IMR-90 (cell line): ENCODE data around the gene C5orf15. TPM values are rescaled to one million over a fixed set of nuclear protein-coding genes. Genes with fewer than 3 reads are reported as not detected.

ENCODE experiments used
- ATAC-seq: fragments of 200-7000 bp; cut with Tn5 transposase; 2 replicates; pipeline ENCODE4 v1.9.1; 2020; ENCODE audit warnings: low read depth, mild to moderate bottlenecking, moderate library complexity
- BruUV-seq: library from RNA; stranded (reverse); fragments of 400-500 nt; replicated peaks from 2 replicates; lab custom pipeline; 2021; lab: Mats Ljungman, UMichigan
- CTCF ChIA-PET: fragments of 300-600 bp; formaldehyde crosslinking; extraction: SDS; loops from one replicate; lab custom pipeline; 2021; ENCODE audit warnings: antibody characterized with exemption; lab: Yijun Ruan, JAX
- POLR2A ChIA-PET: fragments of 300-600 bp; sonication (Branson Sonifier 250); formaldehyde crosslinking; loops from one replicate; lab custom pipeline; 2022; ENCODE audit warnings: antibody characterized with exemption; ENCODE audit not compliant: unreplicated experiment; lab: Charles Lee
- DNase-seq: peaks from one replicate; pipeline ENCODE4 v3.0.0; 2013
- H2AFZ ChIP-seq: replicated peaks from 2 replicates; pipeline ENCODE3; 2013; ENCODE audit warnings: low read length, mild to moderate bottlenecking; ENCODE audit not compliant: poor library complexity
- H2AK5ac ChIP-seq: 2 replicates; pipeline ENCODE4 v1.6.1; 2013; ENCODE audit warnings: low read depth, low read length, inconsistent platforms
- H2AK9ac ChIP-seq: replicated peaks from 2 replicates; pipeline ENCODE3; 2013; ENCODE audit warnings: mild to moderate bottlenecking, low read depth, low read length, moderate library complexity; ENCODE audit not compliant: poor library complexity
- H2BK120ac ChIP-seq: 2 replicates; pipeline ENCODE4 v1.6.1; 2013; ENCODE audit warnings: low read depth, low read length, inconsistent platforms
- H2BK15ac ChIP-seq: 3 replicates; pipeline ENCODE4 v1.6.1; 2013; ENCODE audit warnings: low read depth, low read length, inconsistent platforms
- H2BK20ac ChIP-seq: 2 replicates; pipeline ENCODE4 v1.6.1; 2013; ENCODE audit warnings: low read depth, mild to moderate bottlenecking, inconsistent platforms, low read length, moderate library complexity
- H2BK5ac ChIP-seq: 2 replicates; pipeline ENCODE4 v1.6.1; 2013; ENCODE audit warnings: mild to moderate bottlenecking, low read depth, low read length, inconsistent platforms; ENCODE audit not compliant: poor library complexity, severe bottlenecking
- H3K14ac ChIP-seq: replicated peaks from 2 replicates; pipeline ENCODE4 v1.6.1; 2013; ENCODE audit warnings: low read depth, low read length, inconsistent platforms
- H3K18ac ChIP-seq: 2 replicates; pipeline ENCODE4 v1.6.1; 2013; ENCODE audit warnings: low read depth, low read length, control low read depth
- H3K23ac ChIP-seq: 2 replicates; pipeline ENCODE4 v1.6.1; 2013; ENCODE audit warnings: low read depth, low read length, inconsistent platforms
- H3K27ac ChIP-seq: 2 replicates; pipeline ENCODE4 v1.5.1; 2013; ENCODE audit warnings: mild to moderate bottlenecking, control low read depth, low read length; ENCODE audit not compliant: insufficient read depth
- H3K27me3 ChIP-seq: 2 replicates; pipeline ENCODE4 v1.6.1; 2013; ENCODE audit warnings: low read length; ENCODE audit not compliant: control insufficient read depth, insufficient read depth
- H3K36me3 ChIP-seq: 2 replicates; pipeline ENCODE4 v1.6.1; 2013; ENCODE audit warnings: low read length, mixed read lengths; ENCODE audit not compliant: control insufficient read depth, insufficient read depth
- H3K4ac ChIP-seq: 2 replicates; pipeline ENCODE4 v1.6.1; 2013; ENCODE audit warnings: low read depth, low read length, inconsistent platforms
- H3K4me1 ChIP-seq: 2 replicates; pipeline ENCODE4 v1.6.1; 2013; ENCODE audit warnings: low read length, mixed read lengths; ENCODE audit not compliant: control insufficient read depth, insufficient read depth
- H3K4me2 ChIP-seq: 2 replicates; pipeline ENCODE4 v1.6.1; 2013; ENCODE audit warnings: low read depth, mild to moderate bottlenecking, control low read depth, low read length, moderate library complexity
- H3K4me3 ChIP-seq: 2 replicates; pipeline ENCODE4 v1.5.1; 2013; ENCODE audit warnings: low read depth, mild to moderate bottlenecking, control low read depth, low read length, moderate library complexity; ENCODE audit not compliant: insufficient read depth
- H3K56ac ChIP-seq: 2 replicates; pipeline ENCODE4 v1.6.1; 2013; ENCODE audit warnings: low read length, inconsistent platforms; ENCODE audit not compliant: insufficient read depth; ENCODE audit errors: extremely low read depth
- H3K79me1 ChIP-seq, 2 experiments: 2 replicates each; pipeline ENCODE4 v1.6.1; 2013; ENCODE audit warnings: low read length in 2 of 2, inconsistent platforms in 1 of 2, low read depth in 1 of 2
- H3K9ac ChIP-seq: 2 replicates; pipeline ENCODE4 v1.6.1; 2013; ENCODE audit warnings: low read depth, low read length, control low read depth
- H3K9me1 ChIP-seq: 2 replicates; pipeline ENCODE4 v1.6.1; 2013; ENCODE audit warnings: low read length, inconsistent platforms; ENCODE audit not compliant: insufficient read depth
- H3K9me3 ChIP-seq: 2 replicates; pipeline ENCODE4 v1.6.1; 2013; ENCODE audit warnings: low read length; ENCODE audit not compliant: control insufficient read depth, insufficient read depth
- H4K20me1 ChIP-seq: 2 replicates; pipeline ENCODE4 v1.6.1; 2013; ENCODE audit warnings: low read length, inconsistent platforms; ENCODE audit not compliant: insufficient read depth
- H4K5ac ChIP-seq: 2 replicates; pipeline ENCODE4 v1.6.1; 2013; ENCODE audit warnings: mild to moderate bottlenecking, low read depth, low read length, control low read depth
- H4K8ac ChIP-seq, 2 experiments: 2 replicates each; pipeline ENCODE4 v1.6.1; 2013; ENCODE audit warnings: low read depth in 2 of 2, low read length in 2 of 2, control low read depth in 1 of 2, inconsistent platforms in 1 of 2
- H4K91ac ChIP-seq: 2 replicates; pipeline ENCODE4 v1.6.1; 2013; ENCODE audit warnings: low read depth, low read length, inconsistent platforms; ENCODE audit not compliant: insufficient read depth
- CEBPB ChIP-seq: IDR thresholded peaks from 2 replicates; pipeline ENCODE4 v1.6.1; 2012; ENCODE audit warnings: low read depth, low read length, improper control_type of control experiment
- MAFK ChIP-seq: IDR thresholded peaks from 2 replicates; pipeline ENCODE4 v1.6.1; 2012; ENCODE audit warnings: low read depth, low read length, improper control_type of control experiment
- MXI1 ChIP-seq: IDR thresholded peaks from 2 replicates; pipeline ENCODE4 v1.6.1; 2012; ENCODE audit warnings: low read depth, mild to moderate bottlenecking, low read length, moderate library complexity, borderline replicate concordance
- NFE2L2 ChIP-seq: fragments of 150-350 bp; IDR thresholded peaks from 2 replicates; pipeline ENCODE4 v1.6.1; 2016; ENCODE audit warnings: low read depth, mild to moderate bottlenecking, low read length
- POLR2A ChIP-seq: IDR thresholded peaks from 2 replicates; pipeline ENCODE4 v1.6.1; 2012; ENCODE audit warnings: mild to moderate bottlenecking, low read depth, low read length
- RCOR1 ChIP-seq: IDR thresholded peaks from 2 replicates; pipeline ENCODE4 v1.6.1; 2012; ENCODE audit warnings: mild to moderate bottlenecking, low read length, improper control_type of control experiment; ENCODE audit not compliant: insufficient replicate concordance
- RFX5 ChIP-seq: IDR thresholded peaks from 2 replicates; pipeline ENCODE4 v1.8.0; 2012; ENCODE audit warnings: low read depth, mild to moderate bottlenecking, low read length, moderate library complexity
- WGBS, 2 experiments: methylation state at CpG; one replicate each; pipeline versions ENCODE4 v1.1.5 to v1.1.7; 2013; ENCODE audit warnings: missing lambda C conversion rate in 2 of 2; ENCODE audit not compliant: insufficient read length in 1 of 2; ENCODE audit errors: extremely low coverage in 2 of 2; 5-methylcytosine and 5-hydroxymethylcytosine counted together
- dilution Hi-C: fragments of 300-500 bp; cut with HindIII; formaldehyde crosslinking; loops from one replicate; pipeline ENCODE4 v1.14.3; 2018; ENCODE audit warnings: low sequenced_read_pairs; ENCODE audit not compliant: unreplicated experiment
- in situ Hi-C: fragments of 300-500 bp; cut with MboI; formaldehyde crosslinking; loops from 3 replicates; pipeline ENCODE4 v1.14.3; 2019; ENCODE audit warnings: low sequenced_read_pairs, inconsistent platforms, mixed read lengths
- intact Hi-C: fragments of 100-400 bp; cut with micrococcal nuclease; formaldehyde crosslinking; loops from 2 replicates; pipeline ENCODE4 v1.10.0; 2022
- polyA plus RNA-seq, 3 experiments: library from polyadenylated mRNA; depleted of rRNA; stranded (reverse); fragments of >200 nt; gene quantifications; 2 replicates each; pipeline ENCODE4 v1.2.3, GENCODE V29; 2012; ENCODE audit warnings: low replicate concordance in 1 of 3
- total RNA-seq: library from RNA; depleted of rRNA; stranded (reverse); fragments of >200 nt; gene quantifications from 2 replicates; pipeline ENCODE4 v1.2.3, GENCODE V29; 2012
- TF ChIP-seq, protein P1 (sequence below): fragments of 150-350 bp; IDR thresholded peaks from 2 replicates; pipeline ENCODE4 v1.6.1; 2016; ENCODE audit warnings: low read depth, mild to moderate bottlenecking, low read length, moderate library complexity, borderline replicate concordance
- TF ChIP-seq, protein P2 (sequence below): conservative IDR thresholded peaks from 2 replicates; pipeline ENCODE4 v1.5.1; 2012; ENCODE audit warnings: mild to moderate bottlenecking, low read depth, low read length, improper control_type of control experiment

The C5orf15 gene
- total and polyA plus RNA-seq, 2 of the 4 experiments (the other 2 are of a cell fraction): 35.1 to 73.5 TPM

DNA sequence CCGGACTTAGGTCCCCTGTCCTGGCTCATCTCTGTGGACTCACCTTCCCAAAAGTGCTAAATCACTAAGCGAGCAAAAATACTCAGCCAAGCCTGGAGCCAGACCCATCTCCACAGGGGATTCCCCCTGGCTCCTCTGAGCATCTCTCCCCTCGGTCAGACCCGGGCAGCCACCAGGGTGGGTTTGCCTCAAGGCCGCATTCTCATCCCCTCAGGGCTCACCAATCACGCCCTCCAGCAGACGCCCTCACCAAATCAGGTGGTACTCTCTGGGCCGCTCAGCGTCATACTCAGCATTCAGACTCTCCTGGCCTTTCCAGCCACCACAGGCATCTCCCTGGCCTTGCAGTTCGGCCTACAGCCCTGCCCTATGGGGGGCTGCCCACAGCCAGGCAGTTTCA, 49.7 kb downstream of the C5orf15 start:
- Histone ChIP-seq H2BK20ac (no peak overlapping the region), H3K4ac (no peak overlapping the region), H4K8ac (no peak overlapping the region), H2BK5ac (no peak overlapping the region), H3K14ac (no peak overlapping the region), H3K36me3 (no peaks in the 10 kb centered on the region), H3K9me1 (0 out of 2 replicates have a peak, but pooled peaks cover 3% of the 10 kb centered on the region), H2AK5ac (no peak overlapping the region), H2BK15ac (no peak overlapping the region), H4K20me1 (no peaks in the 10 kb centered on the region), H3K4me3 (no peak overlapping the region), H3K27ac (no peak overlapping the region), H3K27me3 (peaks cover 47% of the 10 kb centered on the region), H4K5ac (no peak overlapping the region), H3K9ac (no peak overlapping the region), H2BK120ac (no peak overlapping the region), H2AFZ (no peak overlapping the region), H2AK9ac (no peak overlapping the region), H3K23ac (no peak overlapping the region), H4K91ac (no peak overlapping the region), H3K79me1 (no peaks in the 10 kb centered on the region), H3K18ac (no peak overlapping the region), H3K56ac (no peak overlapping the region), H3K9me3 (no peaks in the 10 kb centered on the region), H3K4me2 (no peak overlapping the region), H3K4me1 (no peaks in the 10 kb centered on the region)
- intact Hi-C loops (no loop called here), dilution Hi-C loops (no loop called here), in situ Hi-C loops (no loop called here)
- TF ChIP-seq MXI1 (no peak), MAFK (no peak), RFX5 (no peak), NFE2L2 (no peak), RCOR1 (no peak), CEBPB (no peak), POLR2A (no peak)
- TF ChIP-seq, protein P1, sequence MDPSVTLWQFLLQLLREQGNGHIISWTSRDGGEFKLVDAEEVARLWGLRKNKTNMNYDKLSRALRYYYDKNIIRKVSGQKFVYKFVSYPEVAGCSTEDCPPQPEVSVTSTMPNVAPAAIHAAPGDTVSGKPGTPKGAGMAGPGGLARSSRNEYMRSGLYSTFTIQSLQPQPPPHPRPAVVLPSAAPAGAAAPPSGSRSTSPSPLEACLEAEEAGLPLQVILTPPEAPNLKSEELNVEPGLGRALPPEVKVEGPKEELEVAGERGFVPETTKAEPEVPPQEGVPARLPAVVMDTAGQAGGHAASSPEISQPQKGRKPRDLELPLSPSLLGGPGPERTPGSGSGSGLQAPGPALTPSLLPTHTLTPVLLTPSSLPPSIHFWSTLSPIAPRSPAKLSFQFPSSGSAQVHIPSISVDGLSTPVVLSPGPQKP: no peak
- TF ChIP-seq, protein P2, sequence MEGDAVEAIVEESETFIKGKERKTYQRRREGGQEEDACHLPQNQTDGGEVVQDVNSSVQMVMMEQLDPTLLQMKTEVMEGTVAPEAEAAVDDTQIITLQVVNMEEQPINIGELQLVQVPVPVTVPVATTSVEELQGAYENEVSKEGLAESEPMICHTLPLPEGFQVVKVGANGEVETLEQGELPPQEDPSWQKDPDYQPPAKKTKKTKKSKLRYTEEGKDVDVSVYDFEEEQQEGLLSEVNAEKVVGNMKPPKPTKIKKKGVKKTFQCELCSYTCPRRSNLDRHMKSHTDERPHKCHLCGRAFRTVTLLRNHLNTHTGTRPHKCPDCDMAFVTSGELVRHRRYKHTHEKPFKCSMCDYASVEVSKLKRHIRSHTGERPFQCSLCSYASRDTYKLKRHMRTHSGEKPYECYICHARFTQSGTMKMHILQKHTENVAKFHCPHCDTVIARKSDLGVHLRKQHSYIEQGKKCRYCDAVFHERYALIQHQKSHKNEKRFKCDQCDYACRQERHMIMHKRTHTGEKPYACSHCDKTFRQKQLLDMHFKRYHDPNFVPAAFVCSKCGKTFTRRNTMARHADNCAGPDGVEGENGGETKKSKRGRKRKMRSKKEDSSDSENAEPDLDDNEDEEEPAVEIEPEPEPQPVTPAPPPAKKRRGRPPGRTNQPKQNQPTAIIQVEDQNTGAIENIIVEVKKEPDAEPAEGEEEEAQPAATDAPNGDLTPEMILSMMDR: no peak
- CTCF ChIA-PET: no interaction called here
- DNase-seq (no peak), ATAC-seq (no peak)
- no TSS peak for BruUV-seq
- WGBS, 2 experiments: 81% methylated on average over 5 of the region's 10 CpGs; no CpG with 5 or more reads in 1 of the 2 experiments
- POLR2A ChIA-PET: no interaction called here
